ENCODE data around the gene FRMD3.

The FRMD3 gene

DNA sequence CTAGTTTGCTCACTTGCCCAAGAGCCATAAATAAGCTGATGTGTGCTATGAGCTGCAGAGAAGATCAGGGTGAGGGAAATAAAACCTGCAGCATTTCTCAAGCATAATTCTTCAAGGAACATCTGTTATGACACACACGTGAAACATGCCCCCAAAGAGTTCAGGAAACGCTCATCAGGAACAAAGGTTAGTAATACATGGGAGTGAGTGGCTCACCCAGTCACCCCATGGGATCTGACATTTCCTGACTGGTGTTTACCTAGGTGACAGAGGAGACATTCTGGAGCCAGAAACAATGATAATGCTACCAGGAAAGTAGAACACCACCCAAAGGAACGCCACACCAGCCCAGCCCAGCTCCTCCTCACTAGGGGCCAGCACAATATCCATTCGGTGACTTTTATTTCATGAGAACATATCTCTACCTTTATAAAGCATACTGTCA is 66.0 kb downstream of the FRMD3 start:
- DNase-seq = no peak

GRCh38 chr9:83471241-83471640 is 67.0 kb downstream of the FRMD3 start:
- DNase-seq = no peak

DNA sequence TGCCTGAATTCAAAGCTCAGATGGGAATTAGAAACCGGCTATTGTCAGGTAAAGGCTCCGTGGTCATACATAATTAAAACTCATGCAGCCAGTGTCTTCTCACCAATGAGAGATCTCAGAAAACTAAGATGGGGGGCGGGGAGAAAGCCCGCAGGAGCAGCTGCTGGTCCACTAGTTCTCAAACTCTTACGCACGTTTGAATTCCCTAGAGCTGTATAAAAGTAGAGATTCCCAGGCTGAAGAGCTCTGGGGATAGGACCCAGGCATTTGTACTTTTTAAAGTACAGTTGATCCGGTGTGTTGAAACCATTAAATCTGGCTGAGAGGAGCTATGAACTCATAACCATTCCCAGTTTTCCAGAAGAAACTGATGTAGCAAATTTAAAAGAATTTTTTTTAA is 68.5 kb downstream of the FRMD3 start:
- DNase-seq = no peak

- no peak for DNase-seq
These were observed 69.4 kb downstream of the FRMD3 start for GRCh38 chr9:83468821-83469220.

DNA sequence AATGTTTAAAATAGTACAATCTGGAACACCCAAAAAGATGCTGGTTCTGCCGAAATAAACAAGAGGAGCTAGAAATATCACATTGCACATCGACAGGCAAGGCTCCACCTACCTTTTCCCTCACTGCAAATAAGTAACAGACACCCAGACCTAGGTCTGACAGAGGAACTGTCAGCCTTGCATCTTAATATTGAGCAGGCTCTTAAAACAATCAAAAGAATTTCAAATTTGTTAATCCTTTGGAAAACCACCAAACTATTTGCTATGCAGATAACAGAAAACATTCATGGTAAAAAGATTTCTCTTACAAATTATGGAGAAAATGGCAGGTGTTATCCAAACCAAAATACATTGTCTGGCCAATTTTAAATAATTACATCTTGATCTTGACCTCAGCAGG is 71.3 kb downstream of the FRMD3 start:
- DNase-seq = no peak

DNA sequence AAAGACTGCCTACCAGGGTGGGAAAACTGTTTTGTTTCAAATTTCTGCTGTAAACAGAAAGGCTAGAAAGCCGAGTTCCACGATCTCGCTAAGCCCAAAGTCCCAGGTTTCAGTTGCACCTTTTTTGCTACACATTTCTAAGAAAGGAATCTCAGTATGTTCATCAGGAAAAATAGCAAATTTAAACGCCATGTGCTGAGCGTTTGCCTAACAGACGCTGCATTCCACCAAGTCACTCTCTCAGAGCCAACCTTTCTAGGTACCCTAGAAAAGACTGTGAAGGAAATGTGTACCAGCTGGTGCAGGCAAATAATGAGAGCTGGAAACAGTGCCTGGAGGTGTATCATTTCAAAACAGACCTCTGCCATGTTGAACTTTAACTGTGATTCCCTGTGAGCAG is 71.8 kb downstream of the FRMD3 start:
- DNase-seq = no peak

- DNase-seq = no peak
These were observed 78.4 kb downstream of the FRMD3 start for GRCh38 chr9:83459830-83460229.

- no peak for DNase-seq
These were observed 79.7 kb downstream of the FRMD3 start for GRCh38 chr9:83458530-83458929.

DNA sequence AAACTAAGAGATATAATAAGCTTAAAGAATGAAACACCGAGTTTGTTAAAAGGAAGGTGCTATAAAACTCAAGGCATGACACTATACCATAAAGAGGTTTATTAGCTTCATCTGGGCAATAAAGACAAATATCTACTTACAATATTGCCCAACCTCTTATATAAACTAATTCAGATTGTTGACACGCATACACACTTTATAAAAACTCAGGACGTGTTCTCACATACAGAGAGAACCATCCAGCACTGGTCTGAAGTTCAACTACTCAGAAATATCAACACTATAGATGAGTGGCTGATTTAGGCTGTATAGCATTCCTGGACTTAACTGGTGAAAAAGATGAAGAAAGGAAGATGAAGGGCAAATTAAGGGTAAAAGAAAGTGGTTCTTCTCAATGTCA is 81.2 kb downstream of the FRMD3 start:
- no peak for DNase-seq

GRCh38 chr9:83456226-83456625 is 82.0 kb downstream of the FRMD3 start:
- no peak for DNase-seq

- no peak for DNase-seq
These were observed 84.1 kb downstream of the FRMD3 start for GRCh38 chr9:83454076-83454475.

GRCh38 chr9:83451308-83451707 is 86.9 kb downstream of the FRMD3 start:
- DNase-seq = no peak

- DNase-seq = no peak
These were observed 88.2 kb downstream of the FRMD3 start for GRCh38 chr9:83449983-83450382.

- no peak for DNase-seq
These were observed 89.0 kb downstream of the FRMD3 start for GRCh38 chr9:83449166-83449565.

DNA sequence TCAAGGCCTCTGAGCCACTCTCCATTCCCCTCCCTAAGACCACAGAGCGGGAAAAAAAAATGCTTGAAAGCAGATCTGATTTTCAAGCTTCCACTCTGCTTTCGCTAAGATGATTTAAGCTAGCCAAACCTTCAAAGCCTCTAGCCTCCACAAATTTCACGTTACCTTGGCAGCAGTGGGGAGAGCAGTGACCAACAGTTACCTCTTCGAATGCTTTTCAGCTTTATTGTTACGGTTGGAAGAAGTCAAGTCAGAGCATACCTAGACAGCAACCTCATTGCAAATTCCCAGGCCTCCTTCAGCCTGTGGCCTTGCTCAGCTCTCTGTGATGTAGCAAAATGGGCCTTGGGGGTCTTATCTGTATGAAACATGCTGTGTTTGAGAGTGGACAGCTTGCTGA is 89.6 kb downstream of the FRMD3 start:
- DNase-seq = no peak

DNA sequence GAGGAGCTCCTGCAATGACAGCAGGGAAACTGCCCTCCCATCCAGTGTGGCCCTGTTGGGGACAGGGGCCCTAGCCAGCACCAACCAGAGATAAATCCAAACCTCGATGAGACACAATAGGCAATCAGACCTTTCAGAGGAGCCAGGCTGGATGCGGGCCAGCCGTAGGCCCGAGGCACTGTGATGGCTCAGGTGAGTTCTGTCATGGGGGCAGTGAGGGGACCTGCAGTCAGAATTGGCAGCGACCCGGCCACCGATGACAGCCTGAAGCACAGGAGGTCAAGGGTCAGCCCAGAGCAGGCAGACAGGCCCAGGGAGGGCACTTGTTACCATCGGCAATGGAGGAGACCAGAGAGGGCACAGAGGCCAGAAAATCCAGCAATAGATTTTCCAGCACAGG is 90.8 kb downstream of the FRMD3 start:
- no peak for DNase-seq

DNA sequence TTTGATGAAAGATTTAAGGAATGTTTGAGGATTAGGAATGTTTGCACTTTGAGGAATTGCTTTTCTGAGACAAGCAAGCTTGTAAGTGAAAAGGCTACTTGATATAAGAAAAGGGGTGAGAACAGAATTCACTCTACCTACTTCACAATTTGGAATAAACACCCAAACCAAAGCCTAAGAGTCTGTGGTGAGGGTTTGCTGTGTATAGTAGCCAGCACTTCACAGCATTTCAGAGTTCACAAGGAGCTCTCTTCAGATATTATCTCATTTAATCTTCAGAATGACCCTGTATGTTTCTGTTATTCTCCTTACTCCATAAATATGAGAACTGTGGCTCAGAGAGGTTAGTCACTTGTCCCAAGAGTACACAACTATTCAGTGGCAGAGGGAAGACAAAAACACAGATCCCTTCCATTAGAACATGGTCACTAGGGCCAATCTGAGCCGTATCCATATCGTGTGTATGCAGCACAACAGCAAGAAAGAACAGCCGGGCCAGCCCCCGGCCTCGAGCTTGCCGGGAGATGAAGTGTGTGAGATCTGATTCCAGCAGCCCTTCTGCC is 92.4 kb downstream of the FRMD3 start:
- DNase-seq = no peak

GRCh38 chr9:83444110-83444509 is 94.1 kb downstream of the FRMD3 start:
- no peak for DNase-seq

DNA sequence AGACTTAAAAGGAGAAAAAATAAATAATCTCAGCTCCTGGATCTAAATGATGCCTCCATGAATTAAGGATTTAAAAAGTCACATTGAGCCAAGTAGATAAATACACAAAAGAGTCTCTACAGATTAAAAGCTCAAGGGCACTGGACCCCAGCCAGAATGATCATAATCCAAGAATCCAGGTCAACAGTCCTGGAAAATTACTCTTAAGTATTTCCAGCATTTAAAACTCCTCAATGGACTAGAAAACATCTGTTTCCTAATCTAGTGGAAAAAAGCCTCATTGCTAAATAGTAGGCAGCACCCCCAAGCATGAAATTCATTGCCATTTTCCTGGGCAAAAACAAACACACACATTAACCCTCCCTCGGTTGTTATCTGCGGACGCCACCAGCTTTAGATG is 96.8 kb downstream of the FRMD3 start:
- DNase-seq = no peak

- no peak for DNase-seq
These were observed 97.6 kb downstream of the FRMD3 start for GRCh38 chr9:83440641-83441040.

GRCh38 chr9:83435301-83435700 is 102.9 kb downstream of the FRMD3 start:
- no peak for DNase-seq

DNA sequence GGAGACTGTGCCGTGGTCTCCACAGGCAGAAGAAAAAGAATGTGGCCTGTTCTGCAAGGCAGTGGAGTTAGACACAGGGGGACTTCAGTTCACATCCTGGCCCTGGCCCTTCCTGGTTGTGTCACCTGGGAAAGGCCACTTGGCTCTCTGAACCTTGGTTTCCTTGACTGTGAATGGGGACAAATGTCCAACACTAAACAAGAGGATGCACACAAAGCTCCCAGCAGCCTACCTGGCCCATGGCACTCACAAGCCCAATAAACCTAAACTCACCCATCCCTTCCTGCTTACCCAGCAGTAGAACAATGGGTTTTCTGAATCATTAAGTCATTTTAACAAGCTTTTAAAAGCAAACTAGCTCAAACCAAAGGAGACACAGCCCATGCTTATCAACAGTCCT is 103.9 kb downstream of the FRMD3 start:
- no peak for DNase-seq

GRCh38 chr9:83433846-83434245 is 104.4 kb downstream of the FRMD3 start:
- no peak for DNase-seq

DNA sequence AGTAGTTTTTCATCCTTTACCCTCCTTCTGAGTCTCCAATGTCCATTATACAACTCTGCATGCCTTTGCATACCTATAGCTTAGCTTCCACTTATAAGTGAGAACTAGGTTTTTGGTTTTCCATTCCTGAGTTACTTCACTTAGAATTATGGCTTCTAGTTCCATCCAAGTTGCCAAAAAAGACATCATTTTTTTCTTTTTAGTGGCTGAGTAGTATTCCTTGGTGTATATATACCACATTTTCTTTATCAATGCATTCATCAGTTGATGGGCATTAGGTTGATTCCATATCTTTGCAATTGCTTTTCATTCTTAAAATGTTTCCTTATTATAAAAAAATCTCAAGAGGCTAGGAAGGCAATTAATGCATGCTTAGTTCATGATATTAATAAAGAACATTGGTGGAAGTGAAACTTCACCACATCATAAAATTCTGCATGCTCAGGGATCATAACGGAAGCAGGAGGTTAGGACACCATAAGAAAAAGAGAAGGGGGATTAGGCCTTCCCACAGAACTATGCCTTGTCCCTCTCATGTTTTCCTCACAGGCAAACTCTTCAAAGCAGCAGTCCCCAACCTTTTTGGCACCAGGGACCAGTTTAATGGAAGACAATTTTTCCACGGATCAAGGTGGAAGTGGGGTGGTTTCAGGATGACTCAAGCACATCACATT is 105.2 kb downstream of the FRMD3 start:
- DNase-seq = no peak

DNA sequence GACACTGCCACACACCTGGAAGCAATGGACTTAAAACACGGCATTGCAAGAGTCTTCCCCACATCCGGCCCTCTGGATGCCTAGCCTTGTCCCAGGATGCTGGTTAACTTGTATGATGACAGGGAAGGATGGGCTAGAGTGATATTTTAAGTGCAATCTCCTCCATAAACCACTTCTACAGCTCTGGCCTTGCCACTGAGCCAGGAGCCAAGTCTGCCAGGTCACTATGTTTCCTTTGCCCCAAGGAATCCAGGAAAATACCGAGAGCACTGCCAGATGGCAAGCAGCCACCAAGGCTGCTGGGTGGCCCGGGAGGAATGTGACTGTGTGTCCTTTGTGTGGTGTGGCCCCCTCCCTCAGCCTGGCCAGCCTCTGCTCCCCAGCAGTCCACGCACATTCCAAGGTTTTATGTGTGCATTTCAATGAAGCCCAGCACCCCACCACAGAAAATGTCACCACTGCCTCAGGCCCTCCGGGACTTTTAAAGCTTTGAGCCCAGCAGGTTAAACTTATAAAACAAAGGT is 106.0 kb downstream of the FRMD3 start:
- DNase-seq = no peak

Measured in stimulated activated CD4-positive, alpha-beta T cell treated with anti-CD3 and anti-CD28 coated beads, Interleukin-2, amount 100 ng/mL, for 24 hours (primary cell).